NCI-H2107 (cell line): ENCODE data around the gene C1QTNF12.
"Not testable (repeated sequence)": the region's sequence is repeated elsewhere in the genome, so short reads cannot be mapped to it uniquely, and the experiment has no call there.

ENCODE experiments used
- DNase-seq: peaks from one replicate; lab custom pipeline; 2025; lab: John Stamatoyannopoulos, UW

C1QTNF12 gene

GRCh38 chr1:1199141-1199960 lies 47.2 kb downstream of the C1QTNF12 start:
- no peak for DNase-seq

GRCh38 chr1:1198423-1199140 lies 47.9 kb downstream of the C1QTNF12 start:
- no peak for DNase-seq

- no peak for DNase-seq
Observed at GRCh38 chr1:1197551-1198422, 48.7 kb downstream of the C1QTNF12 start.

- DNase-seq: no peak
Observed at GRCh38 chr1:1197188-1197500, 49.4 kb downstream of the C1QTNF12 start.

GRCh38 chr1:1196431-1197187 lies 49.9 kb downstream of the C1QTNF12 start:
- DNase-seq: no peak

- DNase-seq: not testable (repeated sequence)
Observed at GRCh38 chr1:1195726-1196125, 50.8 kb downstream of the C1QTNF12 start.

GRCh38 chr1:1194723-1195122 lies 51.8 kb downstream of the C1QTNF12 start:
- DNase-seq: no peak
